Measurements from ENCODE around the gene CNOT2. TPM values are rescaled to one million over a fixed set of nuclear protein-coding genes. Genes with fewer than 3 reads are reported as not detected.

CNOT2 gene
- total RNA-seq, 1 experiment from 2014 or later, result 49.3 TPM

GRCh38 chr12:70268972-70269371 is 25.7 kb downstream of the CNOT2 start:
- no TSS peak for BruUV-seq (replicated peaks)
- H3K4me1 ChIP-seq (ENCODE audit: control insufficient read depth, insufficient read depth, low read length), result no peaks in the 10 kb centered on the region; the same call in 1 of the 2 replicates
- TF ChIP-seq POLR2AphosphoS5 (IDR thresholded peaks at IDR 0.05; ENCODE audit: low read depth, low read length), result no peak
- TF ChIP-seq CTCF (IDR thresholded peaks at IDR 0.05), result no peak
- TF ChIP-seq TCF7L2 (IDR thresholded peaks at IDR 0.05; ENCODE audit: low read depth, low read length), result no peak
- no peak for TF ChIP-seq SIN3A (IDR thresholded peaks at IDR 0.05; ENCODE audit: borderline replicate concordance, insufficient read depth, low read depth, low read length)
- no peak for TF ChIP-seq REST (IDR thresholded peaks at IDR 0.05; ENCODE audit: insufficient read depth in 1 of 2, low read depth in 2 of 2, low read length in 1 of 2)
- no peaks in the 10 kb centered on the region for H3K27me3 ChIP-seq (ENCODE audit: control insufficient read depth, insufficient read depth, low read length)
- intact Hi-C loops (cut with micrococcal nuclease; ENCODE audit: unreplicated experiment) (no loop called here), in situ Hi-C loops (cut with HindIII; ENCODE audit: low pct_unique_long_range_greater_than_20kb, low sequenced_read_pairs) (no loop called here)
- no peaks in the 10 kb centered on the region for H3K36me3 ChIP-seq (ENCODE audit: control insufficient read depth, insufficient read depth, low read length)
- ATAC-seq, result no peak
- H3K27ac ChIP-seq (ENCODE audit: low read length), result no peak overlapping the region
- DNase-seq (ENCODE audit: low read depth, low spot score), result no peak
- H3K9me3 ChIP-seq (ENCODE audit: control insufficient read depth, insufficient read depth, low read depth, low read length), result no peaks in the 10 kb centered on the region
- ChIA-PET POLR2A (no interaction called here), CTCF (no interaction called here)
- no peak overlapping the region for H3K4me3 ChIP-seq (ENCODE audit: low read depth in 2 of 2, low read length in 2 of 2)

GRCh38 chr12:70270108-70270507 is 26.9 kb downstream of the CNOT2 start:
- ATAC-seq, result no peak

More at GRCh38 chr12:70270108-70270507, 26.9 kb downstream of the CNOT2 start:
- ChIA-PET POLR2A (no interaction called here), CTCF (no interaction called here)
- Histone ChIP-seq H3K27ac (ENCODE audit: low read length) (no peak overlapping the region), H3K4me3 (ENCODE audit: low read depth in 2 of 2, low read length in 2 of 2) (no peak overlapping the region), H3K4me1 (ENCODE audit: control insufficient read depth, insufficient read depth, low read length) (no peaks in the 10 kb centered on the region; the same call in 1 of the 2 replicates), H3K36me3 (ENCODE audit: control insufficient read depth, insufficient read depth, low read length) (no peaks in the 10 kb centered on the region), H3K9me3 (ENCODE audit: control insufficient read depth, insufficient read depth, low read depth, low read length) (no peaks in the 10 kb centered on the region), H3K27me3 (ENCODE audit: control insufficient read depth, insufficient read depth, low read length) (no peaks in the 10 kb centered on the region)
- intact Hi-C loops (cut with micrococcal nuclease; ENCODE audit: unreplicated experiment), result no loop called here
- BruUV-seq (replicated peaks), result no TSS peak
- DNase-seq (ENCODE audit: low read depth, low spot score), result no peak
- in situ Hi-C loops (cut with HindIII; ENCODE audit: low pct_unique_long_range_greater_than_20kb, low sequenced_read_pairs), result no loop called here
- TF ChIP-seq CTCF (IDR thresholded peaks at IDR 0.05) (no peak), POLR2AphosphoS5 (IDR thresholded peaks at IDR 0.05; ENCODE audit: low read depth, low read length) (no peak), SIN3A (IDR thresholded peaks at IDR 0.05; ENCODE audit: borderline replicate concordance, insufficient read depth, low read depth, low read length) (no peak), REST (IDR thresholded peaks at IDR 0.05; ENCODE audit: insufficient read depth in 1 of 2, low read depth in 2 of 2, low read length in 1 of 2) (no peak), TCF7L2 (IDR thresholded peaks at IDR 0.05; ENCODE audit: low read depth, low read length) (no peak)
